OCI-LY3 (cell line): ENCODE measurements around the gene MBLAC2.

Source experiments
- H2AFZ ChIP-seq: fragments of 200-600, 300-600 bp; shearing (Covaris generic); 2 replicates; pipeline ENCODE4 v1.6.0; 2014; ENCODE audit warnings: antibody characterized with exemption, low read depth, low read length
- H3K27ac ChIP-seq: fragments of 200-600, 300-600 bp; sonication (generic); 2 replicates; pipeline ENCODE4 v1.5.1; 2014; ENCODE audit warnings: mild to moderate bottlenecking, low read length, moderate library complexity, mixed read lengths
- H3K27me3 ChIP-seq: fragments of 200-600, 300-600 bp; sonication (generic); 2 replicates; pipeline ENCODE4 v1.6.1; 2014; ENCODE audit warnings: low read depth, low read length, mixed read lengths
- H3K36me3 ChIP-seq: fragments of 200-600, 300-600 bp; sonication (generic); replicated peaks from 2 replicates; pipeline ENCODE3; 2014; ENCODE audit warnings: low read depth, low read length, mixed read lengths
- H3K4me1 ChIP-seq: fragments of 300-600, 200-600 bp; sonication (generic); 2 replicates; pipeline ENCODE4 v1.6.1; 2014; ENCODE audit warnings: low read length, mixed read lengths
- H3K4me2 ChIP-seq: fragments of 200-600, 300-600 bp; sonication (generic); 2 replicates; pipeline ENCODE4 v1.6.1; 2014; ENCODE audit warnings: low read length, mixed read lengths
- H3K4me3 ChIP-seq: fragments of 300-600, 200-600 bp; sonication (generic); 2 replicates; pipeline ENCODE4 v1.5.1; 2014; ENCODE audit warnings: antibody characterized with exemption, mild to moderate bottlenecking, low read length, moderate library complexity
- H3K79me2 ChIP-seq: fragments of 300-600, 200-600 bp; shearing (Covaris generic); 2 replicates; pipeline ENCODE4 v1.6.1; 2014; ENCODE audit warnings: mild to moderate bottlenecking, low read length, mixed read lengths
- H3K9ac ChIP-seq: fragments of 300-600, 200-600 bp; shearing (Covaris generic); 2 replicates; pipeline ENCODE4 v1.6.0; 2014; ENCODE audit warnings: mild to moderate bottlenecking, low read length, moderate library complexity
- H3K9me3 ChIP-seq: fragments of 200-600, 300-600 bp; shearing (Covaris generic); 2 replicates; pipeline ENCODE4 v1.6.1; 2014; ENCODE audit warnings: low read length, mixed read lengths; ENCODE audit not compliant: insufficient read depth
- H4K20me1 ChIP-seq: fragments of 200-600, 300-600 bp; sonication (generic); 2 replicates; pipeline ENCODE4 v1.6.1; 2016; ENCODE audit warnings: low read length, mixed read lengths; ENCODE audit not compliant: insufficient read depth
- CTCF ChIP-seq: fragments of 200-600, 300-600 bp; sonication (generic); IDR thresholded peaks from 2 replicates; pipeline ENCODE4 v1.5.1; 2014; ENCODE audit warnings: antibody characterized with exemption, low read length, low read depth
- EZH2phosphoT487 ChIP-seq: fragments of 200-600 bp; shearing (Covaris generic); IDR thresholded peaks from 2 replicates; pipeline ENCODE4 v1.6.1; 2018; ENCODE audit warnings: antibody characterized with exemption, mixed run types, low read depth

MBLAC2 gene

GRCh38 chr5:90472783-90473395 lies 1.7 kb downstream of the MBLAC2 start:
- H3K4me1 ChIP-seq = peaks cover 7% of the 10 kb centered on the region
- no peaks in the 10 kb centered on the region for H3K27me3 ChIP-seq
- TF ChIP-seq EZH2phosphoT487 (no peak), CTCF (no peak)
- H3K79me2 ChIP-seq = peaks cover 42% of the 10 kb centered on the region
- peak overlapping the region; percentile 79; the same call in 1 of the 2 replicates for H2AFZ ChIP-seq
- H3K4me2 ChIP-seq = peak overlapping the region; percentile 86
- no peak overlapping the region for H3K27ac ChIP-seq
- H3K4me3 ChIP-seq = peak overlapping the region; percentile 88
- no peaks in the 10 kb centered on the region for H3K36me3 ChIP-seq
- no peaks in the 10 kb centered on the region for H3K9me3 ChIP-seq
- no peaks in the 10 kb centered on the region for H4K20me1 ChIP-seq
- H3K9ac ChIP-seq = peak overlapping the region; percentile 80

GRCh38 chr5:90461288-90461687 lies 13.3 kb downstream of the MBLAC2 start:
- Histone ChIP-seq H3K79me2 (no peaks in the 10 kb centered on the region), H4K20me1 (no peaks in the 10 kb centered on the region), H3K4me3 (no peak overlapping the region), H3K9me3 (no peaks in the 10 kb centered on the region), H3K9ac (no peak overlapping the region), H2AFZ (no peak overlapping the region), H3K4me1 (peaks cover 8% of the 10 kb centered on the region), H3K27me3 (no peaks in the 10 kb centered on the region), H3K27ac (no peak overlapping the region), H3K36me3 (no peaks in the 10 kb centered on the region), H3K4me2 (no peak overlapping the region)
- TF ChIP-seq CTCF = no peak

- no peaks in the 10 kb centered on the region for H3K9me3 ChIP-seq
- no peaks in the 10 kb centered on the region for H4K20me1 ChIP-seq
- H3K9ac ChIP-seq = no peak overlapping the region
- TF ChIP-seq EZH2phosphoT487 (no peak), CTCF (no peak)
- no peaks in the 10 kb centered on the region for H3K27me3 ChIP-seq
- no peak overlapping the region for H3K27ac ChIP-seq
- no peaks in the 10 kb centered on the region for H3K36me3 ChIP-seq
- H3K4me3 ChIP-seq = no peak overlapping the region
- H3K79me2 ChIP-seq = no peaks in the 10 kb centered on the region
- H2AFZ ChIP-seq = no peak overlapping the region
- no peak overlapping the region for H3K4me2 ChIP-seq
- H3K4me1 ChIP-seq = no peaks in the 10 kb centered on the region
Measured at GRCh38 chr5:90446961-90447360, 27.6 kb downstream of the MBLAC2 start.

GRCh38 chr5:90440644-90441043 lies 33.9 kb downstream of the MBLAC2 start:
- no peak overlapping the region for H3K9ac ChIP-seq
- peak overlapping the region; percentile 80; the same call in 1 of the 2 replicates for H3K4me2 ChIP-seq
- H3K9me3 ChIP-seq = no peaks in the 10 kb centered on the region
- TF ChIP-seq EZH2phosphoT487 (no peak), CTCF (no peak)
- peaks cover 14% of the 10 kb centered on the region; the same call in 1 of the 2 replicates for H3K27me3 ChIP-seq
- H3K4me3 ChIP-seq = no peak overlapping the region; the same call in 1 of the 2 replicates
- H2AFZ ChIP-seq = peak overlapping the region; percentile 72; the same call in 1 of the 2 replicates
- no peak overlapping the region for H3K27ac ChIP-seq
- no peaks in the 10 kb centered on the region for H3K36me3 ChIP-seq
- no peaks in the 10 kb centered on the region for H3K79me2 ChIP-seq
- no peaks in the 10 kb centered on the region for H4K20me1 ChIP-seq
- peaks cover 10% of the 10 kb centered on the region for H3K4me1 ChIP-seq
